Astrocyte (in vitro differentiated cells and primary cell): Measurements from ENCODE around the gene YES1. TPM values are rescaled to one million over a fixed set of nuclear protein-coding genes. Genes with fewer than 3 reads are reported as not detected.

Experiments
- DNase-seq: peaks from one replicate; pipeline ENCODE4 v3.0.0-alpha.2; 2010; ENCODE audit warnings: low read depth
- FAIRE-seq: peaks from 2 replicates; lab custom pipeline; 2011; peaks lifted over from hg19 to GRCh38; lab: Jason Lieb, UNC
- H2AFZ ChIP-seq: 2 replicates; pipeline ENCODE4 v1.6.0; 2012; ENCODE audit warnings: low read depth, low read length, inconsistent platforms
- H3K27ac ChIP-seq: 2 replicates; pipeline ENCODE4 v1.5.1; 2011; ENCODE audit warnings: low read depth, low read length, inconsistent platforms
- H3K27me3 ChIP-seq: 2 replicates; pipeline ENCODE4 v1.6.0; 2011; ENCODE audit warnings: low read length, inconsistent platforms; ENCODE audit not compliant: insufficient read depth
- H3K36me3 ChIP-seq: 2 replicates; pipeline ENCODE4 v1.5.1; 2011; ENCODE audit warnings: low read length, inconsistent platforms; ENCODE audit not compliant: insufficient read depth
- H3K4me1 ChIP-seq: 2 replicates; pipeline ENCODE4 v1.5.1; 2011; ENCODE audit warnings: low read length, inconsistent platforms; ENCODE audit not compliant: insufficient read depth
- H3K4me2 ChIP-seq: 2 replicates; pipeline ENCODE4 v1.6.0; 2012; ENCODE audit warnings: low read length, inconsistent platforms
- H3K4me3 ChIP-seq: 2 replicates; pipeline ENCODE4 v1.5.1; 2011; ENCODE audit warnings: low read depth, mild to moderate bottlenecking, low read length, inconsistent platforms; ENCODE audit not compliant: insufficient read depth
- H3K79me2 ChIP-seq: 2 replicates; pipeline ENCODE4 v1.6.0; 2012; ENCODE audit warnings: mild to moderate bottlenecking, low read length, inconsistent platforms; ENCODE audit not compliant: insufficient read depth
- H3K9ac ChIP-seq: 2 replicates; pipeline ENCODE4 v1.6.0; 2012; ENCODE audit warnings: mild to moderate bottlenecking, low read length, inconsistent platforms
- H3K9me3 ChIP-seq: 2 replicates; pipeline ENCODE4 v1.5.1; 2012; ENCODE audit warnings: low read depth, mild to moderate bottlenecking, low read length, inconsistent platforms; ENCODE audit not compliant: insufficient read depth
- H4K20me1 ChIP-seq: 2 replicates; pipeline ENCODE4 v1.6.0; 2012; ENCODE audit warnings: low read length, inconsistent platforms; ENCODE audit not compliant: insufficient read depth
- H3K27ac Mint-ChIP-seq: one replicate; pipeline ENCODE4 v1.8.0; 2021; ENCODE audit warnings: mild to moderate bottlenecking, mixed read lengths; ENCODE audit not compliant: unreplicated experiment
- H3K27me3 Mint-ChIP-seq: one replicate; pipeline ENCODE4 v1.8.0; 2021; ENCODE audit warnings: low read depth, mixed read lengths; ENCODE audit not compliant: unreplicated experiment
- H3K36me3 Mint-ChIP-seq: one replicate; pipeline ENCODE4 v1.8.0; 2021; ENCODE audit warnings: low read depth, mixed read lengths; ENCODE audit not compliant: unreplicated experiment
- H3K4me1 Mint-ChIP-seq: one replicate; pipeline ENCODE4 v1.8.0; 2021; ENCODE audit warnings: low read depth, mixed read lengths; ENCODE audit not compliant: unreplicated experiment
- H3K4me3 Mint-ChIP-seq: one replicate; pipeline ENCODE4 v1.8.0; 2021; ENCODE audit warnings: mild to moderate bottlenecking, moderate library complexity, mixed read lengths; ENCODE audit not compliant: unreplicated experiment
- H3K9me3 Mint-ChIP-seq: one replicate; pipeline ENCODE4 v1.8.0; 2021; ENCODE audit warnings: mild to moderate bottlenecking, mixed read lengths; ENCODE audit not compliant: unreplicated experiment
- CTCF ChIP-seq: IDR thresholded peaks from 2 replicates; pipeline ENCODE4 v1.5.1; 2011; ENCODE audit warnings: low read depth, mild to moderate bottlenecking, inconsistent platforms, low read length, moderate library complexity; ENCODE audit not compliant: insufficient read depth
- EZH2 ChIP-seq: IDR thresholded peaks from 2 replicates; pipeline ENCODE4 v1.6.1; 2012; ENCODE audit warnings: mild to moderate bottlenecking, low read length, inconsistent platforms; ENCODE audit not compliant: insufficient read depth
- total RNA-seq: library from RNA; stranded (reverse); gene quantifications from 2 replicates; pipeline ENCODE4 v1.2.1, GENCODE V29; 2021

YES1 gene
- total RNA-seq, 1 donor from 2014 or later = 68.2 TPM

GRCh38 chr18:850960-851359 lies 38.9 kb upstream of the YES1 start:
- H3K27me3 Mint-ChIP-seq = peaks cover 4% of the 10 kb centered on the region
- FAIRE-seq = no peak
- TF ChIP-seq EZH2 (no peak), CTCF (no peak)

GRCh38 chr18:849021-849420 lies 37.0 kb upstream of the YES1 start:
- Mint-ChIP-seq H3K9me3 (no peaks in the 10 kb centered on the region), H3K4me3 (no peak overlapping the region), H3K4me1 (no peaks in the 10 kb centered on the region), H3K27me3 (peaks cover 4% of the 10 kb centered on the region), H3K27ac (no peak overlapping the region), H3K36me3 (no peaks in the 10 kb centered on the region)
- Histone ChIP-seq H2AFZ (no peak overlapping the region), H3K36me3 (no peaks in the 10 kb centered on the region), H3K4me2 (no peak overlapping the region), H4K20me1 (no peaks in the 10 kb centered on the region), H3K79me2 (no peaks in the 10 kb centered on the region), H3K9me3 (no peaks in the 10 kb centered on the region), H3K27me3 (no peaks in the 10 kb centered on the region), H3K4me3 (no peak overlapping the region), H3K4me1 (peaks cover 9% of the 10 kb centered on the region), H3K27ac (no peak overlapping the region), H3K9ac (no peak overlapping the region)
- no peak for DNase-seq
- FAIRE-seq = no peak
- TF ChIP-seq EZH2 = no peak

More at GRCh38 chr18:850960-851359, 38.9 kb upstream of the YES1 start:
- no peak for DNase-seq
- no peak overlapping the region for H3K9ac ChIP-seq
- H3K4me1 ChIP-seq = no peaks in the 10 kb centered on the region
- H2AFZ ChIP-seq = no peak overlapping the region
- Mint-ChIP-seq H3K36me3 (no peaks in the 10 kb centered on the region), H3K9me3 (no peaks in the 10 kb centered on the region), H3K4me3 (no peak overlapping the region), H3K4me1 (no peaks in the 10 kb centered on the region), H3K27ac (no peak overlapping the region)
- no peaks in the 10 kb centered on the region for H3K79me2 ChIP-seq
- H4K20me1 ChIP-seq = no peaks in the 10 kb centered on the region
- no peaks in the 10 kb centered on the region for H3K9me3 ChIP-seq
- H3K36me3 ChIP-seq = no peaks in the 10 kb centered on the region
- H3K4me3 ChIP-seq = no peak overlapping the region
- no peaks in the 10 kb centered on the region for H3K27me3 ChIP-seq
- no peak overlapping the region for H3K4me2 ChIP-seq
- no peak overlapping the region for H3K27ac ChIP-seq

GRCh38 chr18:848062-848861 lies 36.2 kb upstream of the YES1 start:
- no peaks in the 10 kb centered on the region for H3K9me3 ChIP-seq
- H3K36me3 ChIP-seq = no peaks in the 10 kb centered on the region
- no peak overlapping the region for H3K27ac Mint-ChIP-seq
- peaks cover 9% of the 10 kb centered on the region for H3K4me1 ChIP-seq
- TF ChIP-seq CTCF (no peak), EZH2 (no peak)
- H4K20me1 ChIP-seq = no peaks in the 10 kb centered on the region
- DNase-seq (no peak), FAIRE-seq (no peak)
- H3K36me3 Mint-ChIP-seq = no peaks in the 10 kb centered on the region
- H3K27ac ChIP-seq = no peak overlapping the region
- H2AFZ ChIP-seq = no peak overlapping the region
- H3K9ac ChIP-seq = no peak overlapping the region
- peaks cover 4% of the 10 kb centered on the region for H3K27me3 Mint-ChIP-seq
- H3K27me3 ChIP-seq = no peaks in the 10 kb centered on the region
- no peaks in the 10 kb centered on the region for H3K79me2 ChIP-seq
- no peak overlapping the region for H3K4me2 ChIP-seq
- no peaks in the 10 kb centered on the region for H3K9me3 Mint-ChIP-seq
- no peaks in the 10 kb centered on the region for H3K4me1 Mint-ChIP-seq
- no peak overlapping the region for H3K4me3 Mint-ChIP-seq
- H3K4me3 ChIP-seq = no peak overlapping the region
